Astrocyte (in vitro differentiated cells and primary cell): Measurements from ENCODE around the gene PAMR1. TPM values are rescaled to one million over a fixed set of nuclear protein-coding genes. Genes with fewer than 3 reads are reported as not detected.
A peak's percentile ranks its signal among the peaks of the same experiment; 100 is the strongest.

ENCODE experiments used
- DNase-seq: peaks from one replicate; pipeline ENCODE4 v3.0.0-alpha.2; 2010; ENCODE audit warnings: low read depth
- FAIRE-seq: peaks from 2 replicates; lab custom pipeline; 2011; peaks lifted over from hg19 to GRCh38; lab: Jason Lieb, UNC
- H2AFZ ChIP-seq: 2 replicates; pipeline ENCODE4 v1.6.0; 2012; ENCODE audit warnings: low read depth, low read length, inconsistent platforms
- H3K27ac ChIP-seq: 2 replicates; pipeline ENCODE4 v1.5.1; 2011; ENCODE audit warnings: low read depth, low read length, inconsistent platforms
- H3K27me3 ChIP-seq: 2 replicates; pipeline ENCODE4 v1.6.0; 2011; ENCODE audit warnings: low read length, inconsistent platforms; ENCODE audit not compliant: insufficient read depth
- H3K36me3 ChIP-seq: 2 replicates; pipeline ENCODE4 v1.5.1; 2011; ENCODE audit warnings: low read length, inconsistent platforms; ENCODE audit not compliant: insufficient read depth
- H3K4me1 ChIP-seq: 2 replicates; pipeline ENCODE4 v1.5.1; 2011; ENCODE audit warnings: low read length, inconsistent platforms; ENCODE audit not compliant: insufficient read depth
- H3K4me2 ChIP-seq: 2 replicates; pipeline ENCODE4 v1.6.0; 2012; ENCODE audit warnings: low read length, inconsistent platforms
- H3K4me3 ChIP-seq: 2 replicates; pipeline ENCODE4 v1.5.1; 2011; ENCODE audit warnings: low read depth, mild to moderate bottlenecking, low read length, inconsistent platforms; ENCODE audit not compliant: insufficient read depth
- H3K79me2 ChIP-seq: 2 replicates; pipeline ENCODE4 v1.6.0; 2012; ENCODE audit warnings: mild to moderate bottlenecking, low read length, inconsistent platforms; ENCODE audit not compliant: insufficient read depth
- H3K9ac ChIP-seq: 2 replicates; pipeline ENCODE4 v1.6.0; 2012; ENCODE audit warnings: mild to moderate bottlenecking, low read length, inconsistent platforms
- H3K9me3 ChIP-seq: 2 replicates; pipeline ENCODE4 v1.5.1; 2012; ENCODE audit warnings: low read depth, mild to moderate bottlenecking, low read length, inconsistent platforms; ENCODE audit not compliant: insufficient read depth
- H4K20me1 ChIP-seq: 2 replicates; pipeline ENCODE4 v1.6.0; 2012; ENCODE audit warnings: low read length, inconsistent platforms; ENCODE audit not compliant: insufficient read depth
- H3K27ac Mint-ChIP-seq: one replicate; pipeline ENCODE4 v1.8.0; 2021; ENCODE audit warnings: mild to moderate bottlenecking, mixed read lengths; ENCODE audit not compliant: unreplicated experiment
- H3K27me3 Mint-ChIP-seq: one replicate; pipeline ENCODE4 v1.8.0; 2021; ENCODE audit warnings: low read depth, mixed read lengths; ENCODE audit not compliant: unreplicated experiment
- H3K36me3 Mint-ChIP-seq: one replicate; pipeline ENCODE4 v1.8.0; 2021; ENCODE audit warnings: low read depth, mixed read lengths; ENCODE audit not compliant: unreplicated experiment
- H3K4me1 Mint-ChIP-seq: one replicate; pipeline ENCODE4 v1.8.0; 2021; ENCODE audit warnings: low read depth, mixed read lengths; ENCODE audit not compliant: unreplicated experiment
- H3K4me3 Mint-ChIP-seq: one replicate; pipeline ENCODE4 v1.8.0; 2021; ENCODE audit warnings: mild to moderate bottlenecking, moderate library complexity, mixed read lengths; ENCODE audit not compliant: unreplicated experiment
- H3K9me3 Mint-ChIP-seq: one replicate; pipeline ENCODE4 v1.8.0; 2021; ENCODE audit warnings: mild to moderate bottlenecking, mixed read lengths; ENCODE audit not compliant: unreplicated experiment
- EZH2 ChIP-seq: IDR thresholded peaks from 2 replicates; pipeline ENCODE4 v1.6.1; 2012; ENCODE audit warnings: mild to moderate bottlenecking, low read length, inconsistent platforms; ENCODE audit not compliant: insufficient read depth
- total RNA-seq: library from RNA; stranded (reverse); gene quantifications from 2 replicates; pipeline ENCODE4 v1.2.1, GENCODE V29; 2021
- TF ChIP-seq, protein P1 (sequence below): IDR thresholded peaks from 2 replicates; pipeline ENCODE4 v1.5.1; 2011; ENCODE audit warnings: low read depth, mild to moderate bottlenecking, inconsistent platforms, low read length, moderate library complexity; ENCODE audit not compliant: insufficient read depth

Gene PAMR1
- total RNA-seq, 1 donor from 2014 or later: 12.6 TPM

DNA sequence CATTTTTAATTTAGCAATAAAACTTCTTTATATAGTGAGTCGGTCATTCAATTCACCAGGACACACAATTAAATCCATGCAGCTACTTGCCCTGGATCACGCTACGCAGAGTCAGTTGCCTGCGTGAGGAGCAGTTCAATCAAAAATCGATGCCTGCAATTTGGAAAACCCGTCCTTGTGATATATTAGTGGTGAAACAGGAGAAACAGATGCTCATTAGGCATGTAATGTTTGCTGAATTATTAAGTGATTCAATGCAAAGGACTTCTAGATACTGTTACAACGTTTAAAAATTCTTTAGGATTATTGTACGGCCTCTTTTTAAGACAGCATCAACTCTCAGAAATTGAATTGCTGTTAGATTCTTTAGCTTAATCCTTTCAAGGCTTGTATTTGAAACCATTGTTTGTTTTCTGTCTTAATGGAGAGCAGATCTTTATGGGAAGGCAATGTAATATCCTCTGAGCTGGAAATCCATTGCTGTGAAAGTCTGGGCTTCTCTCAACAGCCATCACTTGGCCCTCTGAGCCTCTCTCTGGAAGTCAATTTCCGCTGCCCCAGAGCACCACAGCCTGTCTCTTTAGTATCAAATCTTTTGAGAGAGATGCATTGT lies 20.1 kb upstream of the PAMR1 start:
- Histone ChIP-seq H3K4me3 (no peak overlapping the region), H3K79me2 (no peaks in the 10 kb centered on the region), H3K27me3 (no peaks in the 10 kb centered on the region), H3K9ac (no peak overlapping the region), H4K20me1 (no peaks in the 10 kb centered on the region), H3K4me2 (no peak overlapping the region), H3K9me3 (no peaks in the 10 kb centered on the region), H3K27ac (no peak overlapping the region), H2AFZ (no peak overlapping the region), H3K36me3 (no peaks in the 10 kb centered on the region), H3K4me1 (peaks cover 31% of the 10 kb centered on the region)
- Mint-ChIP-seq H3K4me1 (peaks cover 41% of the 10 kb centered on the region), H3K36me3 (no peaks in the 10 kb centered on the region), H3K9me3 (peaks cover 3% of the 10 kb centered on the region), H3K4me3 (no peak overlapping the region), H3K27ac (no peak overlapping the region), H3K27me3 (no peaks in the 10 kb centered on the region)
- FAIRE-seq: no peak
- DNase-seq: no peak
- TF ChIP-seq, protein P1, sequence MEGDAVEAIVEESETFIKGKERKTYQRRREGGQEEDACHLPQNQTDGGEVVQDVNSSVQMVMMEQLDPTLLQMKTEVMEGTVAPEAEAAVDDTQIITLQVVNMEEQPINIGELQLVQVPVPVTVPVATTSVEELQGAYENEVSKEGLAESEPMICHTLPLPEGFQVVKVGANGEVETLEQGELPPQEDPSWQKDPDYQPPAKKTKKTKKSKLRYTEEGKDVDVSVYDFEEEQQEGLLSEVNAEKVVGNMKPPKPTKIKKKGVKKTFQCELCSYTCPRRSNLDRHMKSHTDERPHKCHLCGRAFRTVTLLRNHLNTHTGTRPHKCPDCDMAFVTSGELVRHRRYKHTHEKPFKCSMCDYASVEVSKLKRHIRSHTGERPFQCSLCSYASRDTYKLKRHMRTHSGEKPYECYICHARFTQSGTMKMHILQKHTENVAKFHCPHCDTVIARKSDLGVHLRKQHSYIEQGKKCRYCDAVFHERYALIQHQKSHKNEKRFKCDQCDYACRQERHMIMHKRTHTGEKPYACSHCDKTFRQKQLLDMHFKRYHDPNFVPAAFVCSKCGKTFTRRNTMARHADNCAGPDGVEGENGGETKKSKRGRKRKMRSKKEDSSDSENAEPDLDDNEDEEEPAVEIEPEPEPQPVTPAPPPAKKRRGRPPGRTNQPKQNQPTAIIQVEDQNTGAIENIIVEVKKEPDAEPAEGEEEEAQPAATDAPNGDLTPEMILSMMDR: no peak
- no peak for TF ChIP-seq EZH2

DNA sequence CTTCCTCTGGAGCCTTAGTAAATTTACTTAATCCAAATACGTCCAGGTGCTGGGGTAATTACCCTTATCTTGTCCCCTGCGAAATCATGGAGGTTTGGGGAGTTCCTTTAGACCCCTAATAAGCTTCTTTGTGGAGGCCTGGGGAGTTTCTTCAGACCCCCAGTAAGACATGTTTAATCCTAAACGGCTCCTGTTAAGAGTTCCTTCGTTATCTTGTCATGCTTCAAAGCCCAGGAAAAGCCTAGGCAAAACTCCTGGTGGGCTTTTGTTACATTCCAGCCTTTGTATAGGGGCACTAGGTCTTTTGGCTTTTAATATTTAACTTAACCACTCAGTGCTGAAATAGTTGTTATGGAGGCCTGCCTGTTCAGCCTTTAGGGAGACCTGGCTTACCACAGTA lies 18.1 kb upstream of the PAMR1 start:
- H2AFZ ChIP-seq: no peak overlapping the region
- FAIRE-seq (no peak), DNase-seq (no peak)
- no peaks in the 10 kb centered on the region for H4K20me1 ChIP-seq
- H3K4me3 Mint-ChIP-seq: no peak overlapping the region
- no peaks in the 10 kb centered on the region for H3K36me3 Mint-ChIP-seq
- H3K9me3 ChIP-seq: no peaks in the 10 kb centered on the region
- peaks cover 38% of the 10 kb centered on the region for H3K4me1 Mint-ChIP-seq
- H3K9ac ChIP-seq: no peak overlapping the region
- TF ChIP-seq, protein P1: no peak
- TF ChIP-seq EZH2: no peak
- no peaks in the 10 kb centered on the region for H3K36me3 ChIP-seq
- no peak overlapping the region for H3K4me2 ChIP-seq
- H3K27ac ChIP-seq: no peak overlapping the region
- peaks cover 35% of the 10 kb centered on the region for H3K4me1 ChIP-seq
- no peak overlapping the region for H3K4me3 ChIP-seq
- no peaks in the 10 kb centered on the region for H3K27me3 Mint-ChIP-seq
- H3K79me2 ChIP-seq: no peaks in the 10 kb centered on the region
- H3K27ac Mint-ChIP-seq: no peak overlapping the region
- no peaks in the 10 kb centered on the region for H3K27me3 ChIP-seq
- peaks cover 3% of the 10 kb centered on the region for H3K9me3 Mint-ChIP-seq

DNA sequence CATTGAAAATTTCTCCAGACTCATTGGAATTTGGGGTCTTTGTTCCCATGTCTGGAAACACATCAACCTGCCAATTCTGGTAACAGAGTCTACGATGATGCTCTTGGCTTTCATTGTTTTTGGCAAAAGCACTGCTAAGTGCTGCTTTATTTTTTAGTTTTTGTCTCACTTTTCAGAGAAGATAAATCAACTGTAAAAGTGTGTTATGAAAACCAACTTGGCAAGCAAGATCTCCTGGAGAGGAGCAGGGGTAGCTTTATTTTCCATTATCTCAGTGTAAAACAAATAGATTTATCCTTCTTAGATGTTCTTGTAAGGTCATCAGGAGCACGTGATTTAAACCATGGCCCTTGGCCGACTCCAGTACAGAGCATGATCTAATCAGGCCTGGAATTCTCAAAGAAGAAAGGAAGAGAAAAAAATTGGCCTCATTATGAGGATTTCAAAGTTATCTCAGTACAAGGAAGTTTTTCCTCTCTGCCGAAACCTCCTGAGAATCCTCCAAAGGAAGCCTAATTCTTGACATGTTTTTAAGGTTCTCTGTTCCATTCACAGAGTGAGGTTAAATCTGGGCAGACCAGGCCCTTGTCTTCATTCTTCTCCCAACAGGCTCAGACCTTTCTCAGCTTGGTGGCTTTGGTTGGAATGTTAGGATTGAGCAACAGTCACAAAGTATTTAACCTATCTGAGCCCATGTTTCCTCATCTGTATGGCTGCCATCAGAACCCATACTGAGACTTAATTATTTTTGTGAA lies 16.4 kb upstream of the PAMR1 start:
- Mint-ChIP-seq H3K4me3 (no peak overlapping the region), H3K4me1 (peaks cover 35% of the 10 kb centered on the region), H3K27me3 (peaks cover 6% of the 10 kb centered on the region), H3K36me3 (no peaks in the 10 kb centered on the region), H3K27ac (peak overlapping the region; percentile 41), H3K9me3 (no peaks in the 10 kb centered on the region)
- peak; percentile 97 for DNase-seq
- Histone ChIP-seq H3K27me3 (no peaks in the 10 kb centered on the region), H3K4me2 (peak overlapping the region; percentile 21), H2AFZ (no peak overlapping the region), H3K4me3 (no peak overlapping the region), H3K9me3 (no peaks in the 10 kb centered on the region), H3K27ac (peak overlapping the region; percentile 81), H3K36me3 (no peaks in the 10 kb centered on the region), H3K9ac (peak overlapping the region; percentile 38), H3K79me2 (no peaks in the 10 kb centered on the region), H3K4me1 (peaks cover 35% of the 10 kb centered on the region), H4K20me1 (no peaks in the 10 kb centered on the region)
- no peak for TF ChIP-seq EZH2
- TF ChIP-seq, protein P1: no peak
- peak; percentile 99 for FAIRE-seq
